CD1c-positive myeloid dendritic cell (primary cell): Measurements from ENCODE around the gene CYTH3.
"Not testable (repeated sequence)": the region's sequence is repeated elsewhere in the genome, so short reads cannot be mapped to it uniquely, and the experiment has no call there.

ENCODE experiments used
- DNase-seq: peaks from one replicate; pipeline ENCODE4 v3.0.0-alpha.2; 2016; ENCODE audit errors: extremely low spot score

CYTH3 gene, protein sequence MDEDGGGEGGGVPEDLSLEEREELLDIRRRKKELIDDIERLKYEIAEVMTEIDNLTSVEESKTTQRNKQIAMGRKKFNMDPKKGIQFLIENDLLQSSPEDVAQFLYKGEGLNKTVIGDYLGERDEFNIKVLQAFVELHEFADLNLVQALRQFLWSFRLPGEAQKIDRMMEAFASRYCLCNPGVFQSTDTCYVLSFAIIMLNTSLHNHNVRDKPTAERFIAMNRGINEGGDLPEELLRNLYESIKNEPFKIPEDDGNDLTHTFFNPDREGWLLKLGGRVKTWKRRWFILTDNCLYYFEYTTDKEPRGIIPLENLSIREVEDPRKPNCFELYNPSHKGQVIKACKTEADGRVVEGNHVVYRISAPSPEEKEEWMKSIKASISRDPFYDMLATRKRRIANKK

DNA sequence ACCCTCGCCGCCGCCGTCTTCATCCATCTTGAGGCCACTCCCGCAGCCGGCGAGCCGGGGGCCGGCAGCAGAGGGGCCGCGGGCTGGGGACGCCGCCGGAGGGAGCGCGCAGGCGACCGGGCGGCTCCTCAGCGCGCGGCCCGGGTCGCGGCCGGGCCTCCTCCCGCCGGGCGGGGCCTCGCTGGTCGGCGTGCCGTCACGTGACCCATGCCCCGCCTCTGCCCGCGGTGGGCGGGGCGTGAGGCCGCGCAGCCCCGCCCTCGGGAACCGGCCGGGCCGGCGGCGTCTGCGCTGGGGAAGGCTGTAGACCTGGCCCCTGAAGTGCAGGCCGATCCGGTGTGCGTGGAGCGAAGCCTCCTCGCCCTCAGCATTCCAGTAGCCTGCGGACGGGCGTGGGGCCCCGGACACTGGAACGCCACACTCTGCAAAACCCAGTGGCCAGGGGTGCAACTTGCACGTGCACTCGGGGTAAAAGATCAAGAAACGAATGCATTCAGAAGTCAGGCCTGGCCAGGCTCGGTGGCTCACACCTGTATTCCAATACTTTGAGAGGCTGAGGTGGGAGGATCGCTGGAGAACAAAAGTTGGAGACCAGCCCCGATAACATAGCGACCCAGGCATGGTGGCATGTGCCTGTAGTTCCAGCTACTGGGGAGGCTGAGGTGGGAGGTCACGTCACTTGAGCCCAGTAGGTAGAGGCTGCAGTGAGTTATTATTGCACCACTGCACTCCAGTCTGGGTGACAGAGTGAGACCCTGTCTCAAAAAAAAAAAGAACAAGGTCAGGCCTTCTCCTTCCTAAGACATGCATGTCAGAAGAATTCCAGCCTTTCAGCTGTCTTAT, at the start of gene CYTH3:
Gene CYTH3 (minus strand): TSS at position 144 of the 843 bp plus-strand sequence. CDS start 117 bp downstream, at position 27.
- DNase-seq, result peak; percentile 93

DNA sequence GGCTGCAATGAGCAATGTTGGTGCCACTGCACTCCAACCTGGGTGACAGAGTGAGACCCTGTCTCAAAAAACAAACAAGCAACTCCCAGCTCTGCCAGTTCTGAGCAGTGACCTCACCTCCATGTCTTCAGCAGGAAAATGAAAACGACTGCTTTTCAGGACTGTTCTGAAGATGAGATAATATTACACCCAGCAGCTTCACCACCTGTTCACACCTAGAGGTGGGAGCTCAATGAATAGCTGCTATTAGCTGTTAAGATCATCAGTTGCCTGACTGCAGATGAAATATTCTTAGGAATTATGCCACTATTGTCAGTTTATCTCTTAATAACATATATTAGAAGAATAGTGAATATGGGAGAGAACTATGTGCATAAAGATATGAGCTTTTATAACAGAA, 48.4 kb upstream of the CYTH3 start:
- DNase-seq, result no peak

DNA sequence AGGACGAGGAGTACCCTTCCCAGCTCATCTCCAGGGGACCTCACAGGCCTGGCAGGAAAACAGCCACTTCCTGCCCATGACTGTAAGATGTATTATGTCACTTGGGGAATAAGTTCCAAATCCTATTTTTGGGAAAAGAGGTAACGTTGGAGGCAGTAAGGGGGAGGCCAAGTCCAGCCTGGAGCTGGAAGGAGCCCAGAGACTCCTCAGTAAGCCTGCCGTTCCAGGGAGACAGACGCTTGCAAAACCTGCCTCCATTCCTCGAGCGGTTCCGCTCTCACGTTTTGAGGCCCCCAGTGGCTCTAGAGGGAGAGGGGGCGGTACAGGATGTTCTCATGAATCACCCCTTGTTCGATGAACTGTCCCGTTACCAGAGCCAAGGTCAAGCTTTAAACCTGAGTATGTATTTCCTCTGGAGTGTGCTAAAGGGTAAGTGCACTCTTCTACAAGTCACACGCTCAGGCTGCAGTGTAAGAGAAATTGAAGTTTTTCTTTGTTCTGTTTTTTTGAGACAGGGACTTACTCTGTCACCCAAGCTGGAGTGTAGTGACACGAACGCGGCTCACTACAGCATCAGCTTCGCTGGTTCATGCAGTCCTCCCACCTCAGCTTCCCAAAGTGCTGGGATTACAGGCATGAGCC, 45.5 kb upstream of the CYTH3 start:
- peak; percentile 54 for DNase-seq

DNA sequence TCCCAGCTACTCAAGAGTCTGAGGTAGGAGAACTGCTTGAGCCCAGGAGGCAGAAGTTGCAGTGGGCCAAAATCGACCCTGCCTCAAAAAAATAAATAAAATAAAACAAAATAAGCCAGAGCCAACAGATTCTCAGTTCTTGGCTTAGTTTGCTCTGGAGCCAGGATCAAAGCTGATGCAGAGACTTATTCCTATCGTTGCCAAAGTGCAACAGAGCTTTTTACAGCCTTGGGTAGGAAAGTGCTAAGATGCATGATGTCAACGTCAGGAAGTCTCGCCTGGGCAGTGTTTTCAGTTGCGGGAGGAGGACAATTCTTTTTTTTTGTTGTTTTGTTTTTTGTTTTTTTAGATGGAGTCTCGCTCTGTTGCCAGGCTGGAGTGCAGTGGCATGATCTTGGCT, 43.8 kb upstream of the CYTH3 start:
- DNase-seq, result no peak

DNA sequence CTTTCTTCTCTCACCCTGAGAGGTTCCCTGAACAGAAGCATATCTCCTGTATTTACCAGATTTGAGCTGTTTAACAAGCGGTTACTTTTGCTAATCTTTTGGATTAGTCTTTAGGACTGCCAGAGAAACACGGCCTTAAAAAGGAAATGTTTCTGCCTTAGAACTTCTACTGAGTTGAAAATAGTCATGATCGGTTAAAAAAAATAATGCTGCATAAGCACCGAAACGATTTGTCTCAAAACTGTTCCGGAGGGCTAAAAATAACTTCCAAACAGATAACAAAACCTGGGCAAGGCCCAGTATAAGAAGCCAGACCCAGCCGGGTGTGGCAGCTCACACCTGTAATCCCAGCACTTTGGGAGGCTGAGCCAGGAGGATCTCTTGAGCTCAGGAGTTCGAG, 43.3 kb upstream of the CYTH3 start:
- no peak for DNase-seq

DNA sequence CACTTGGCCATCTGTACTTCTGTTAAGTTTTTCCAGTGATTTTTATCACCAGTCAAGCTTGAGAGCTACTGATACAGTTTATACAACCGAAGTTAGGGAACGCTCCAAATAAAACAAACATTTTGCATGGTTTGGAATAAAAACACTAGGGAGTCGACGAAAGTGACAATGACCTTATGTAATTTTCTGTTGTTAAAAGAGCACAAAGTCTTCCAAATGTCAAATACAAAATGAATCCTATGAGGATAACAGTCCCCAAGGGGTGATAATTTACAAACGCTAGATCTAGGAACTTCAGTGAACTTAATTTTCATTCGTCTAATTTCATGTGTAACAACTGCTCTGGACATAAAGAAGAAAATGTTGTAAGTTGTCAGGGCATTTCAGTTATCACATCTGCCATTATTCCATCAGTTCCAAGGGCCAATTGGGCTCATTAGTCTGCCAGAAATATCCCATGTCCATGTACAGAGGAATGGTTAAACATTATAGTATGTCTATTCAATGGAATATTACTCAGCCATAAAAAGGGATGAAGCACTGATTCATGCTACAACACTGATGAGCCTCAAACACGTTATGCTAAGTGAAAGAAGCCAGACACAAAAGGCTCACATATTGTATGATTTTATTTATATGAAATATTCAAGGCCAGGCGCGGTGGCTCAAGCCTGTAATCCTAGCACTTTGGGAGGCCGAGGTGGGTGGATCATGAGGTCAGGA, 38.0 kb upstream of the CYTH3 start:
- no peak for DNase-seq

DNA sequence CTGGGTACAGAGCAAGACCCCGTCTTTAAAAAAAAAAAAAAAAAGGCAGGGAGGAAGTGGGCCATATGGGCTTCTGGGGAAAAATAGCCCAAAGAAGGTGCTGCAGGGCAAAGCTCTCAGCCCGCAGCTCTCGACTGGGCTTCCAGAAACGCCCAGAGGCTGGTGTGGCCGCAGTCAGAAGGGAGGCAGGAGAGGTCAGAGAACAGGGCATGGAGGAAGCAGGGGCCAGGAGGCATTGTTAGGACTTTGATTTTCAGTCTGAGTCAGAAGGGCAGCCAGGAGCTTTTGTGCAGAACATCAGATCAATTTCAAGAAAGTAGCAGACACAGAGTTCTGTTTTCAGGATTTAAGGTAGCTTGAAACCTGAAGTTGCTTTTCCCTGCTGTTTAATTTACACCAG, 35.3 kb upstream of the CYTH3 start:
- no peak for DNase-seq

DNA sequence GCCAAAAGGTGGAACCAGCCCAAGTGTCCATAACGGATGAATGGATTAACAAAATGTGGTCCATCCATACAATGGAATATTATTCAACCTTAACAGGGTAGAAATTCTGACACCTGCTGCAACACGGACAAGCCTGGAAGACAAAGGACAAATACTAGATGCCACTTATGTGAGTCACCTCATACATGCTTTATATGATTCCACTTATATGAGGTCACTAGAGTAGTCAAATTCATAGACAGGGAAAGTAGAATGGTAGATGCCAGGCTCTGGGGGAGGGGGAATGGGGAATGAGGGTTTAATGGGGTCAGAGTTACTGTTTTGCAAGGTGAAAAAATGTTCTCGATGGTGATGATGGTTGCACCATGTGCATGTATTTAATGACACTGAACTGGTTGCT, 34.0 kb upstream of the CYTH3 start:
- DNase-seq, result no peak

DNA sequence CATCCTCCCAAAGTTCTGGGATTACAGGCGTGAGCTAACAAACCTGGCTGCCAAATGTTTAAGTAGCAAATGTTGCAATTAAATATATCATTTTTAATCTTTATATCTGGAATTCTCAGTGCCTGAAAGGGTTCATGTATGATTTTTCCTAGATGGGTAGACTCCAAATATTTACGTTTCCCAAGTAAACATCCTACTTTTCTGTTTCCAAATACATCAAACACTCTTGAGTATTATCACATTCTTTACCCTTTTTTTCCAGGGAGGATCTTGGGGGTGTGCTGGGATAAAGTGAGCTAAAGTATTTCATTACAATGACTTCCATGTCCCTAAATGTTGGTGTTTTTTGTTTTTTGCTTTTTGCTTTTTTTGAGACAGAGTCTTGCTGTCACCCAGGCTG, 32.9 kb upstream of the CYTH3 start:
- DNase-seq, result no peak

DNA sequence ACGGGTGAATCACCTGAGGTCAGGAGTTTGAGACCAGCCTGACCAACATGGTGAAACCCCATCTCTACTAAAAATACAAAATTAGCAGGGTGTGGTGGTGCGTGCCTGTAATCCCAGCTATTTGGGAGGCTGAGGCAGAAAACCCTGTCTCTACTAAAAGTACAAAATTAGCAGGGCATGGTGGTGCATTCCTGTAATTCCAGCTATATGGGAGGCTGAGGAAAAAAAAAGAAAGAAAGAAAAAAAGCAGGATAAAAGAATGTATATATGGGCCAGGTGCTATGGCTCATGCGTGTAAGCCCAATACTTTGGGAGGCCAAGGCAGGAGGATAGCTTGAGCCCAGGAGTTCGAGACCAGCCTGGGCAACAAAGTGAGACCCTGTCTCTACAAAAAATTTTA, 29.0 kb upstream of the CYTH3 start:
- DNase-seq, result not testable (repeated sequence)

DNA sequence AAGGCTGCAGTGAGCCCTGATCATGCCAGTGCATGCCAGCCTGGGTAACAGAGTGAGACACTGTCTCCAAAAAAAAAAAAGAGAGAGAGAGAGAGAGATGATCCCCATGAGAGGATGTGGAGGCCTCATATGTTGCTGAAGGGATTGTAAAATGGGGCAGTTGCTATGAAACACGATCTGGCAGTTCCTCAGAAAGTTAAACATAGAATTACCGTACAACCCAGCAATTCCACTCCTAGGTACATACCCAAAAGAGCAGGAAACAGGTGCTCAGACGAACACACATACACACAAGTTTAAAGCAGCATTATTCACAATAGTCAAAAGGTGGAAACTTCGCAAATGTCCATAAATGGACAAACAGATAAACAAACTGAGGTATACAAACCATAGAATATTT, 27.4 kb upstream of the CYTH3 start:
- no peak for DNase-seq

DNA sequence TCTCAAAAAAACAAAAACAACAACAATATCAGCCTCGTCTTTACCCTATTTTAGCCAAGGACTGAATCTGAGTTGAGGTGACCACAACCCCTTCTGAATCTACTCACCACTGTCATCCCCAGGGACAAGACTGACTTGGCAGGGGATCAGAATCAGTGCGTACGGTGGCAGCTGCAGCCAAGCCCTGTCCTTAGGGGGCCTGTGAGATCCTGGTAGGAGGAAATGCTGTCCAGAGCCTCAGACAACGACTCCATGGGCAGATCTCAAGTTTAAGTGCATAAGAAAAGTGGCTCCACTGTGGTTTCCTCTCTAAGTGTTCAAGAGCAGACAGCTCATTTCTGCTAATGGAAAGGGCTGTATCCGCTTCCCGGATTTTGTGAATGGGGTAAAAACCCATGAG, 22.4 kb upstream of the CYTH3 start:
- DNase-seq, result no peak

DNA sequence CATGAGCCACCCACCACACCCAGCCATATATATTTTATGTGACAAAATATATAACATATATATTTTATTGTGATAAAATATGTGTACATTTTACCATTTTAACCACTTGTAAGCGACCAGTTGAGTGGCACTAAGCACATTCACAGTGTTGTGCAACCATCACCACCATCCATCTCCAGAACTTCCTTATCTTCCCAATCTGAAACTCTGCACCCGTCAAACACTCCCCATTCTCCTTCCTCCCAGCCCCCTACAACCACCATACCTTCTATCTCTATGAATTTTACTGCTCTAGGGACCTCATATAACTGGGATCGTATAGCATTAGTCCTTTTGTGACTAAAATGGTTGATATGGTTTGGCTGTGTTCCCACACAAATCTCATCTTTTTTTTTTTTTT, 20.8 kb upstream of the CYTH3 start:
- no peak for DNase-seq

DNA sequence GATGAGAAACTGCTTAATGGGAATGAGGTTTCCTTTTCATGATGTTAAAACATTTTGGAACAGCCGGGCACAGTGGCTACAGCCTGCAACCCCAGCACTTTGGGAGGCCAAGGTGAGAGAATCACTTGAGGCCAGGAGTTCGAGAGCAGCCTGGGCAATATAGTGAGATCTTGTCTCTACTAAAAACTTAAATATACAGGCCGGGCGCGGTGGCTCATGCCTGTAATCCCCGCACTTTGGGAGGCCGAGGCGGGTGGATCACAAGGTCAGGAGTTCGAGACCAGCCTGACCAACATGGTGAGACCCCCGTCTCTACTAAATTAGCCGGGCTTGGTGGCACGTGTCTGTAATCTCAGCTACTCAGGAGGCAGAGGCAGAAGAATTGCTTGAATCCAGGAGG, 19.5 kb upstream of the CYTH3 start:
- DNase-seq, result not testable (repeated sequence)

DNA sequence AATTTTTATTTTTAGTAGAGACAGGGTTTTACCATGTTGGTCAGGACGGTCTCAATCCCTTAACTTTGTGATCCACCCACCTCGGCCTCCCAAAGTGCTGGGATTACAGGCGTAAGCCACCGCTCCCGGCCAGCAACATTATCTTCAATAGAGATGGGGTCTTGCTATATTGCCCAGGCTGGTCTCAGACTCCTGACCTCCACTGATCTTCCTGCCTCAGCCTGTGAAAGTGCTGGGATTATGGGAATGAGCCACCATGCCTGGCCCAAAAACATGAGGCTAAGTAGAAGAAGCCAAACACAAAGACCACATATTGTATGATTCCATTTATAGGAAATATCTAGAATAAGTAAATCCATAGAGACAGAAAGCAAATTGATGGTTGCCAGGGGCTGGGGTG, 19.1 kb upstream of the CYTH3 start:
- no peak for DNase-seq

DNA sequence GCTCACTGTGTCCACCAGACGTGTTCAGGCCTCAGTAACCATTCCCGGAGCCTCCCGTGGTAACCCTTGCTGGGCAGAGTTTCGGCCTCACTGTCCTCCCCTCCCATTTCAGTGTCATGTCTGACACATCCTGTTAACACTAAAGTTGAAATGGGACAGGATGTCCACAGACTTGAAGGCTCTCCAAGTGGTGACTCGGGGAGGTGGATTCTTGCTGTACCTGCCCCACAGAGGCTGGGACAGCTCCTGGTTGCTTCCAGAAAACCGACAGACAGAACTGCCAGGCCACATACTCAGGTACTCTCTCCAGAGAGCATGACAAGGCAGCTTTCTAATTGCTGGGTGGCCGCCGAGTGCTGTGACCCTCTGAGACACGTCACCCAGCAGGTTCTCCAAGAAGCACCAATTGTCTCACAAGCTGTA, 17.9 kb upstream of the CYTH3 start:
- DNase-seq, result no peak

DNA sequence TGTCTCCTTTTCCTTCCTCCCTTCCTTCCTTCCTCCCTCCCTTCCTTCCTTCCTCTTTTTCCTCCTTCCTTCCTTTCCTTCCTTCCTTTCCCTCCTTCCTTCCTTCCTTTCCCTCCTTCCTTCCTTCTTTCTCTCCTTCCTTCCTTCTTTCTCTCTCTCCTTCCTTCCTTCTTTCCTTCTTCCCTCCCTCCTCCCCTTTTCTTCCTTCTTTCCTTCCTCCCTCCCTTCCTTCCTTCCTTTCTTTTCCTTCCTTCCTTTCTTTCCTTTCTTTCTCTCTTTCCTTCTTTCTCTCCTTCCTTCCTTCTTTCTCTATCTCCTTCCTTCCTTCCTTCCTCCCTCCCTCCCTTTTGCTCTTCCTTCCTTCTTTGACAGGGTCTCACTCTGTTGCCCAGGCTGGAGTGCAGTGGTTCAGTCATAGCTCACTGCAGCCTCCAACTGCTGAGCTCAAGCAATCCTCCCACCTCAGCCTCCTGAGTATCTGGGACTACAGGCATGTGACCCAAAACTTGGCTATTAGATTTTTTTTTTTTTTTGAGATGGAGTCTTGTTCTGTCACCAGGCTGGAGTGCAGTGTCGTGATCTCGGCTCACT, 15.9 kb upstream of the CYTH3 start:
- no peak for DNase-seq

DNA sequence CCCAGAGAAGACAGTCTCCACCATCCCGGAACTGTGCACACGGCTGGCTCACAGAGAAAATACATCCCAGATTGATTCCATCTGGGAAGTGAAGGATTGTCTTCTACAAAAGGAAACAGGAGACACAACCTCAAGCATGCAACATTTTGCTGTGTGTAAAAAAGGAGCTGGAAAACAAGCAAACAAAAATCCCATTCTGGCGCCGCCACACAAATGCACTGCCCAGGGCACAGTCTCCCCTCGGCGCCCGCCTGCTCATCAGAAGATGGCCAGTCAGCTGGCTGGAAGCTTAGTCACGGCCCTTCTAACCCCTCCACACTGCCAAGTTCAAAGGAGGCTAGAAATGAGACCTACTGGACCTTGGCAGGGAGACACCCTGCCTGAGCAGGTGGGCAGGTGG, 14.1 kb upstream of the CYTH3 start:
- no peak for DNase-seq

DNA sequence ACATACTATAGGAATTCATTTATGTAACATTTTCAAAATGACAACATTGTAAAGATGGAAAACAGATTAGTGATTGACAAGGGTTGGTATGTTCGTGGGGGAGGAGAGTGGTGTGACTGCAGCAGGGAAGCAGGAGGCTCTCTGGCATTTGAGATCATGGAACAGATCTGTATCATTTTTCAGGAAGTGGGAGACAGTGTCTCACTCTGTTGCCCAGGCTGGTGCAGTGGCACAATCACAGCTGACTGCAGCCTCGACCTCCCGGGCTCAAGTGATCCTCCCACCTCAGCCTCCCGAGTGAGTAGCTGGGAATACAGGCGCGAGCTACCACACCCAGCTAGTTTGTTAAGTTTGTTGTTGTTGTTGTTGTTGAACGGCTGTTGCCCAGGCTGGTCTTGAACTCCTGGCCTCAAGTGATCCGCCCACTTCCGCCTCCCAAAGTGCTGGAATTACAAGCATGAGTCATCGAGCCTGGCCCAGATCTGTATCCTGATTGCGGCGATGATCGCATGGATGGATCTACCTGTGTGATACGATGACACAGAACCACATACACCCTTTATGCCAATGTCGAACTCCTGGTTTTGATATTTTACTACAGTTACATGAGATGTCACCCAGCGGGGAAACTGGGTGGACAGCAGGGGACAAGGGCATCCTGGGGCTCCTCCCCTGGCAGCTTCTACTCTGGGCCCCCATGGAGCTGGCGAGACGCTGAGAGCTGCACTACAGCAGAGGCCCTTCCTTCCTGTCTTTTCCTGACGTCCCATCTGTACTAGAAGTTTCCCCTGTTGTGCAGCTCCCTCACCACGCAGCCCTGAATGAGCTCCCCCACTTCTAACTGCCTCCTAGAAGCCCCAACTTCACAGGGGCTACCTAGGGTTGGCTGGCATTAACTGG, 12.3 kb upstream of the CYTH3 start:
- DNase-seq, result no peak

DNA sequence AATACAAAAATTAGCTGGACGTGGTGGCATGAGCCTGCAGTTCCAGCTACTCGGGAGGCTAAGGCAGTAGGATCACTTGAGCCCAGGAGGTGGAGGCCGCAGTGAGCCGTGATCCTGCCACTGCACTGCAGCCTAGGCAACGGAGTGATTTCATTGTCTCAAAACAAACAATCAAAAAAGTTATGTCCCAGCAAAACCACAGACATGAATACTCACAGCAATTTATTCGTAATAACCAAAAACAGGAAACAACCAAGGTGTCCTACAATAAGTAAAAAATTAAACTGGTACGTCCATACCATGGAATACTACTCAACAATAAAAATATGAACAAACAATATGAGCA, 11.6 kb upstream of the CYTH3 start:
- no peak for DNase-seq
